HG03442 (cell line): Measurements from ENCODE around the gene PAN2.
"Not testable (repeated sequence)": the region's sequence is repeated elsewhere in the genome, so short reads cannot be mapped to it uniquely, and the experiment has no call there.

Source experiments
- ATAC-seq: cut with Tn5 transposase; IDR thresholded peaks from one replicate; pipeline ENCODE4 v1.9.1; 2021; ENCODE audit warnings: mild to moderate bottlenecking, moderate library complexity; ENCODE audit not compliant: unreplicated experiment

The PAN2 gene

DNA sequence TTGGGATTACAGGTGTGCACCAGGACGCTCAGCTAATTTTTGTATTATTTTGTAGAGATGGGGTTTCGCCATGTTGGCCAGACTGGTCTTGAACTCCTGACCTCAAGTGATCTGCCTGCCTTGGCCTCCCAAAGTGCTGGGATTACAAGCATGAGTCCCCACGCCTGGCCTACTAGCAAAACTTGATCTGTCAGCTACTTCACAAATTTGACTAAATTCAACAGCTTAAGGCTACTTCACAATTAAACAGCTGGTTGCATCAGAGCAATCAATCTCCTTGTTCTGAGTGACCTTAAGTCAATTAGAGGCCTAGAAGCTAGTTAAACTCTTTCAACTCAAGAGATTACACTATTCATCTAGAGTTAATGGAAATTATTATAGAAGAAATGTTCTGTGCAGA lies 54.9 kb downstream of the PAN2 start:
- no peak for ATAC-seq

DNA sequence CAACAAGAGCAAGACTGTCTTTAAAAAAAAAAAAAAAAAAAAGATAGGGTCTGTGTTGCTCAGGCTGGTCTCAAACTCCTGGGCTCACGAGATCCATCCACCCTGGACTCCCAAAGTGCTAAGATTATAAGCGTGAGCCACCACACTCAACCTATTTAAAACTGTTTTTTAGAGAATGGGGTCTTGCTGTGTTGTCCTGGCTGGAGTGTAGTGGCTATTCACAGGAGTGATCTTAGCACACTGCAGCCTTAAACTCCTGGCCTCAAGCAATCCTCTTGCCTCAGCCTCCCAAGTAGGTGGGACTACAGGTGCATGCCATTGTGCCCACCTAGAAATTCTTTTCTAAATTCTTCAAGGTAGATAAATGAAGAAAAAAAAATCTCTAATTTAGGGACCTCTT lies 59.5 kb downstream of the PAN2 start:
- no peak for ATAC-seq

DNA sequence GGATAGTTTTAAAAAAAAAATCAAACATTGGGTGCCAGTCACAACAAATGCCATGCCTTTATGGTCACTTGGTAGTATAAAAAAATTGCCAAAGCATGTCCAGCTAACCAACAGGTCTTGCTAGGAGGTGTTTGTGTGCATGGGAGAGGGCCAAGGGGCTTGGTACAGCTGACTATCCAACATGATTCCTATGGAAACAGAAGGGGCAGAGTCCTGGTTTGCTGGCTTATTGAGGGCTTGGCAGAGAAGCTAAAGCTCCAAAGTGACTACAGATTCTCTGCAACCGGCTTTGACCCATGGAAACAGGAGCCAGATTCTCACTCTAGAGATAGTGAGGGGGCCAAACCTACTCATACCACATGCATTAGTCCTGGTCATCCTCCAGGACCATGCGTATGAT lies 61.3 kb downstream of the PAN2 start:
- ATAC-seq, result not testable (repeated sequence)

DNA sequence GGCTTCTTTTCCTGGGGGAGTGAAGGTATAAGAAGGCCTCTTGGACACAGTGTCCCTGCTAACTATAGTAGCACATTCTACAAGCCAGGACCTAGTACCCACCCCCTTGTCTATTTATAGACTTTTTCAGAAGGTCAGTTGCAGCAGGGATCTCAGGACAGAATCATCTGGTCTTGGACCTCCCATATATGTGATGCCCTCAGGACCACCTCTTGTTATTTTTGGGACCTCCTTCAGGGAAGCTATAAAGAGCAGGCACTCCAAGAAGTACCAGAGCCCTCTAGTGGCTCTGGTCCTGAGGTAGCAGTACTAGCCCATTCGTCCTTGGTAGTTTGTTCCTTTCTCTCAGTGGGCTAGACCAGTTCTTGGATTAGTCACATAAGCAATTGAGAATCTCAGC lies 62.8 kb downstream of the PAN2 start:
- no peak for ATAC-seq

DNA sequence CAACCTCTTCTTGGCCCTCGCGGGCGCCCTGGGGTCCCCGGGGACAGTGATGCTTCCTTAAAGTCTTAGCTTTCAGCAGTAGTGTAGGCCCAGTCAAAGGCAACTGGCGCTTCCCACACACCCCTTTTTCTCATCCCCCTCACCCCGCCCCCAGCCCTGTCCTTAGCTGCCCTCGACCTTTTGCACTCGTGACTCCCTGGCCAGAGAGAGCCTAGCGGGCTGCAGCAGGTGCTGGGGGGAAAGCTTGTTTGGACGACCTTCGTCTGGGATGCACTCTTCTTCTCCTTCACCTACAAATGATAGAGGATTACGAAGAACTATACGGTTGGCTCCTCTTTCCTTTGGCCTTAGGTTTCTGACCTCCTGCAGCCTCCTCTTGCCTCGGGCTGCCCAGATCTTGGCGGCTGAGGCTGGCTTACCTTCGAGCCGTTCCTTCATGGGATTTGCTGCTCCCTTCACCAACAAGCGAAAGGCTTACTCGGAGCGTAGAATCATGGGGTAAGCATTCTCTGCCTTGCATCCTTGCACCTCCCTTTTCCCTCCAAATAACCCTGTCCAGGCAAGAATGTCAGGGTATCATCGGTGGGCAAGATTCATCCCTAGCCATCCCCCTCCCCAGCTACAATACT lies 66.2 kb downstream of the PAN2 start:
- ATAC-seq, result peak; percentile 8

DNA sequence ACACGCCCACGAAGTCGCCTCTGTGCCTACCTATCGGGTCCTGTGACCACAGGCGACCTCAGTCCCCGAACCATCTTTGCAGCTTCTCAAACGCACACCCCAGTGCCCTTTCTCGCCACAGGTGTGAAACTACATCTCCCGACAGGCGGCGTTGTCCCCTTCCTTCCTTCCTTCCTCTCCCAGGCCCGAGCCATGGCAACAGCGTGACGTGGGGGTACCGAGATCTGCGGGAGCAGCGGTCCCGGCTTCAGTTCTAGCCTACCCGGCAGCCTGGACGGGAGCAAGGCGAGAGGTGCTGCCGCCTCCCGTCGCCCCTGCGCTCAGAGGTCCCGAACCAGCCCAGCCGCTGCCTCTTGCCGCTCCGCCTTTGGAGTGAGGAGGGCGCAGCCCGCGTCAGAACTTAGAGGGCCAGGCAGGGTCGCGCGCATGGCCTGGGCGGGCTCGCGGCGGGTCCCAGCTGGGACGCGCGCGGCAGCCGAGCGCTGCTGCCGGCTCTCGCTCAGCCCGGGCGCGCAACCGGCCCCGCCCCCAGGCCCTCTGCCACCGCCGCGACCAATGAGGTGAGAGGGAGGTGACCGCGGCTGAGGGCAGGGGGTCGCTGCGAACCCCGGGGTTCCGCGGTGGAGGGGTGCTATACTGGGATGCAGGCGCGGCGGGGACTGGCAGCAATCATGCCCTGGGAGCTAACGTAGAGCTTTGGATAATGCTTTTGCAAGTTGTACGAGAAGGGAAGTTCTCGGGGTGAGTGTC lies 66.9 kb downstream of the PAN2 start, which contains the start of gene COQ10A:
Gene COQ10A (plus strand): TSS at position 250 of the 750 bp plus-strand sequence. CDS start 177 bp downstream, at position 427.
- ATAC-seq, result peak; percentile 81
